ENCODE measurements around the gene HSH2D. TPM values are rescaled to one million over a fixed set of nuclear protein-coding genes. Genes with fewer than 3 reads are reported as not detected.

HSH2D gene
- polyA plus RNA-seq, 1 of the 3 experiments (the other 2 are of a cell fraction), result not detected

- TF ChIP-seq MXI1 (IDR thresholded peaks at IDR 0.05; ENCODE audit: low read depth, low read length) (peak; percentile 67; the same call in 1 of the 2 replicates), JUND (IDR thresholded peaks at IDR 0.05) (no peak), TCF12 (IDR thresholded peaks at IDR 0.05) (no peak), MEF2A (IDR thresholded peaks at IDR 0.05; ENCODE audit: borderline replicate concordance, low read depth) (no peak), RXRA (IDR thresholded peaks at IDR 0.05; ENCODE audit: borderline replicate concordance, low read depth) (no peak), FOXJ3 (CRISPR knock-in tag; IDR thresholded peaks at IDR 0.05) (no peak), GATA2 (CRISPR knock-in tag; IDR thresholded peaks at IDR 0.05) (peak; percentile 89), IRF3 (IDR thresholded peaks at IDR 0.05; ENCODE audit: low read depth, low read length) (no peak), NFIC (IDR thresholded peaks at IDR 0.05; ENCODE audit: borderline replicate concordance) (no peak), PBX3 (IDR thresholded peaks at IDR 0.05) (no peak), FOSL2 (IDR thresholded peaks at IDR 0.05; ENCODE audit: borderline replicate concordance, low read depth) (no peak), RAD21 (IDR thresholded peaks at IDR 0.05; ENCODE audit: low read length) (no peak), RCOR1 (IDR thresholded peaks at IDR 0.05; ENCODE audit: low read length) (no peak), EZH2phosphoT487 (IDR thresholded peaks at IDR 0.05; ENCODE audit: borderline replicate concordance, low read depth) (no peak), REST (IDR thresholded peaks at IDR 0.05; ENCODE audit: low read depth, low read length) (no peak), EP300 (IDR thresholded peaks at IDR 0.05; ENCODE audit: borderline replicate concordance in 1 of 2, low read depth in 1 of 2, low read length in 1 of 2) (no peak), SMC3 (IDR thresholded peaks at IDR 0.05; ENCODE audit: low read depth, low read length) (no peak), ZBTB33 (IDR thresholded peaks at IDR 0.05; ENCODE audit: borderline replicate concordance, low read depth) (no peak), USF2 (IDR thresholded peaks at IDR 0.05; ENCODE audit: borderline replicate concordance, low read depth, low read length) (no peak), GABPA (IDR thresholded peaks at IDR 0.05; ENCODE audit: low read depth) (peak; percentile 97), TAF1 (IDR thresholded peaks at IDR 0.05; ENCODE audit: borderline replicate concordance, low read depth, low read length) (peak; percentile 85)
These were observed 41.8 kb downstream of the HSH2D start, which contains the start of gene FAM32A (continued) for GRCh38 chr19:16185123-16185767.

All from SK-N-SH (cell line).